NCI-H69 (cell line): ENCODE results near the gene KCTD8.
"Not testable (repeated sequence)": the region's sequence is repeated elsewhere in the genome, so short reads cannot be mapped to it uniquely, and the experiment has no call there.

Experiments
- DNase-seq: peaks from one replicate; lab custom pipeline; 2025; lab: John Stamatoyannopoulos, UW

The KCTD8 gene

DNA sequence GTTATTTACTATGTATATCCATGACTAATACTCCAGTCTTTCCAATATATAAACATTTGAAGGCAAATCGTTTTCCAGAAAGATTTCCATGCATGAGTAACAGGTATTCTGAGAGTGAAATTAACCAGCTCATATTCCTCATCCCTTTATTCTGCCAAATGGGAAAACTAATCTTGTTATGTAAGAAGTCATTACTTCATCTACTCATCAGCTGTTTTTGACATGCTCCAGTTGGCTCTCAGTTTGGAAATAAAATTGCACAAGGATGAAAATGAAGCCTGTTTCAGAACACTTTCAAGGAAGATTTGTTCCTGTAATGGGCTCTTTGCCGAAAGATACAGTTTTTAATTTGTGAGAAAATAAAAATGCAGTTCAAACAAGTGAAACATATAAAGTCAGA is 121.9 kb downstream of the KCTD8 start:
- DNase-seq: no peak

DNA sequence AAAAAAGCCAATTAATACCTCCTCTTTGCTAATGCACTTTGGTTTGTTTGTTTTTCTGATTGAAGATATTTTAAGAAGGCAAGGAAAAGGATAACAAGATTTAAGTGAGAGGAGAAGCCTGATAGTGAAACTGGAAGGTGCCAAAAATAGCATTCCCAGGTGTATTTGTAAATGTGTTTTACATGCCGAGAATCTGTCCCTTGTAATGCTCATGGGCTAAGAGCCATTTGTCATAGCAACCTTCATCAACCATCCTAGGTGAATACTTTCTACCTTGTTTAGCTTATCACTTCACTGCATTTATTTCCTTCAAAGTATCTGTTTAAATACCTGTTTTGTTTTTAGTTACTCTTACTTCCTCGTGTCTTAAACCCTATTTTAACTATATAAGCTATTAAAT is 127.8 kb downstream of the KCTD8 start:
- no peak for DNase-seq

GRCh38 chr4:44319129-44319528 is 129.5 kb downstream of the KCTD8 start:
- DNase-seq: peak; percentile 1

GRCh38 chr4:44313702-44314101 is 134.9 kb downstream of the KCTD8 start:
- DNase-seq: no peak

GRCh38 chr4:44287505-44287904 is 161.1 kb downstream of the KCTD8 start:
- no peak for DNase-seq

- no peak for DNase-seq
Measured at GRCh38 chr4:44279469-44279868, 169.1 kb downstream of the KCTD8 start.

DNA sequence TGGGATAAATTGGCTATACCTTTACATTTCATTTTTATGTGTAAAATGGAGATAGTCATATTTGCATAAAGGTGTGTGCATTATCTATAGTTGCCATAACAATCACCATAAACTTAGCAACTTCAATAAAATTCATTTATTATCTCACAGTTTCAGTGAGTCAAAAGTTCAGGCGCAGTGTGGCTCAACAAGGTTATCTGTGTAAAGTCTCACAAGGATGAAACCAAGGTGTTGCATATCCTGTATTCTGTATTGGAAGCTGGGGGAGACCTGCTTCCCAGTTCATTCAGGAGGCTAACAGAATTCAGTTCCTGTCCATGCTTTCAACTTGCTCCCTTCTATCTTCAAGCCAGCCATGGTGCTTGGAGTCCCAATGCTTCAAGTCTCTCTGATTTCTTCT is 169.5 kb downstream of the KCTD8 start:
- no peak for DNase-seq

DNA sequence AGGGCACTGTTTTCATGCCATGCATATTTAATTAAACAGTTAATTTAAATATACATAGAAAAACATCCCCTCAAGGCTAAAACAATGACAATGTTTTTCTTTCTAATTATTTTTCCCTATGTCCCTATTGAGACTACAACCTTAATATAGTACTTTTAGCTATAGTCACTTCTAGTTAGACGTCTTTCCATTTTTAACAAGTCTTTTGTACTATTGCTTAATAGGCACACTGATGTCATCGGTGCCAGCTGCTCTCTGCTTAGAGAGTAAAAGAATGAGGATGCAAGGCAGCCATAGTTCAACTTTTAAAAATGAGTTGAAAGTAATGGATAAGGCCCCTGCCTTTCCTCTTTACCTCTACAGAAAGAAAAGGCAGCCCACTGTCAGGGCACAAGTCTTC is 191.1 kb downstream of the KCTD8 start:
- peak; percentile 0 for DNase-seq

DNA sequence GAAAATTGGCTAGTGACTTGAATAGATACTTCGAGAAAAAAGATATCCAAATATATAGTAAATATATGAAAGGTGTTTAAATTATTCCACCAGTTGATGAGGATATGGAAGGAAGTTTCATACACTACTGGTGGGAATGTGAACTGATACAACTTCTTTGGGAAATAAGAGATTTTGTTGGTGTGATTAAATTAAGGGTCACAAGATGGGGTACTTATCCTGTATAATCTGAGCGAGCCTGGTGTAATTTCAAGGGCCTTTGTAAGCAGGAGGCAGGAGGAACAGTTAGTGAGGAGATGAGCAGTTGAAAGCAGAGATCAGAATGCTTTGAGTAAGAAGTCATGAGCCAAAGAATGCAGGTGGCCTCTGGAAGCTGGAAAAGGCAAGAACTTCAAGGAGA is 192.2 kb downstream of the KCTD8 start:
- DNase-seq: peak; percentile 1

DNA sequence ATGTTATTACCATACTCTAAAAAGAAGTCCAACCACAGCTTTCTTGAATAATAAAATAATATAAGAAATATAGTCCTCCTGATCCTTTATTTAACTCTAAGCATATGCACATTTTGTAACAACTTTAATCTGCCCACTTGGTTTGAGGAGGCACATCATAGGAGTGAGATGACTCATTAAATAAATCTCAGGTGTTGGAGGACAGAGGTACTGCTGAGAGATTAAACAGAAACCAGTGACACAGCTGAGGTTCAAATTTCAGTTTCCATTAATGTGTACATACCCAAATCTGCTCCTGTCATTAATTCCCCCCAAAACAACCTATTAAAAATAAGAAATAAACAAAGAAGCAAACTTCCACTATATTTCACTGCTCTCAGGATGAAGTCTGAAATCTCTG is 211.0 kb downstream of the KCTD8 start:
- peak; percentile 17 for DNase-seq

DNA sequence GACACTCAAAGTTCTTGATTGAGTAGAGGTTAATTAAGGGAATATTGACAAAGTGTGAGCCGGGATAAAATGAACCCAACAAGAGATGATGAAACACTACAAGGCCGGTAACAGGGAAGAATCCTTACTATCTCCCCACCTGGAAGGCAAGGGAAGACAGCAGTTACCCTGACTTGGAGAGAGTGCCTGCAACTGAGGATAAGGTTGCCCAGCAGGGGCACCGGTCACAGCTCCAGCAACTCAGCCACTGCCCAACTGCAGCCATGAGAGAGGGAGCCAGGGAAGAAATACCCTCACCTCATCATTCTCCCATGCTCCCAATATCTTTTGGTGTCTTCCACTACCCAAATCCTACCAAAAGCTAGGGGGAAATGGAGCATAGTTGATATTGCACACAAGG is 212.7 kb downstream of the KCTD8 start:
- DNase-seq: no peak

GRCh38 chr4:44232262-44232661 is 216.3 kb downstream of the KCTD8 start:
- no peak for DNase-seq

- peak; percentile 48 for DNase-seq
Measured at GRCh38 chr4:44231006-44231405, 217.6 kb downstream of the KCTD8 start.

GRCh38 chr4:44228326-44228725 is 220.3 kb downstream of the KCTD8 start:
- no peak for DNase-seq

GRCh38 chr4:44221407-44221806 is 227.2 kb downstream of the KCTD8 start:
- no peak for DNase-seq

GRCh38 chr4:44210750-44211149 is 237.9 kb downstream of the KCTD8 start:
- no peak for DNase-seq

- DNase-seq: no peak
Measured at GRCh38 chr4:44196796-44197195, 251.8 kb downstream of the KCTD8 start.

GRCh38 chr4:44194365-44194764 is 254.2 kb downstream of the KCTD8 start:
- no peak for DNase-seq

GRCh38 chr4:44186850-44187246 is 261.8 kb downstream of the KCTD8 start:
- DNase-seq: no peak

- DNase-seq: peak; percentile 0
Measured at GRCh38 chr4:44186096-44186849, 262.3 kb downstream of the KCTD8 start.

DNA sequence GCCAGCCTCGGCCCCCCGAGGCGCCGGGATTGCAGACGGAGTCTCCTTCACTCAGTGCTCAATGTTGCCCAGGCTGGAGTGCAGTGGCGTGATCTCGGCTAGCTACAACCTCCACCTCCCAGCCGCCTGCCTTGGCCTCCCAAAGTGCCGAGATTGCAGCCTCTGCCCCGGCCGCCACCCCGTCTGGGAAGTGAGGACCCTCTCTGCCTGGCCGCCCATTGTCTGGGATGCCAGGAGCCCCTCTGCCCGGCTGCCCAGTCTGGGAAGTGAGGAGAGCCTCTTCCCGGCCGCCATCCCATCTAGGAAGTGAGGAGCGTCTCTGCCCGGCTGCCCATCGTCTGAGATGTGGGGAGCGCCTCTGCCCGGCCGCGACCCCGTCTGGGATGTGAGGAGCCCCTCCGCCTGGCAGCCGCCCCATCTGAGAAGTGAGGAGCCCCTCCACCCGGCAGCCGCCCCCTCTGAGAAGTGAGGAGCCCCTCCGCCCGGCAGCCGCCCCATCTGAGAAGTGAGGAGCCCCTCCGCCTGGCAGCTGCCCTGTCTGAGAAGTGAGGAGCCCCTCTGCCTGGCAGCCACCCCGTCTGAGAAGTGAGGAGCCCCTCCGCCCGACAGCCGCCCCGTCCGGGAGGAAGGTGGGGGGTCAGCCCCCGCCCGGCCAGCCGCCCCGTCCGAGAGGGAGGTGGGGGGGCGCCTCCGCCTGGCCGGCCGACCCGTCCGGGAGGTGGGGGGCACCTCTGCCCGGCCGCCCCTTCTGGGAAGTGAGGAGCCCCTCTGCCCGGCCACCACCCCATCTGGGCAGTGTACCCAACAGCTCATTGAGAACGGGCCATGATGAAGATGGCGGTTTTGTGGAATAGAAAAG is 266.9 kb downstream of the KCTD8 start:
- not testable (repeated sequence) for DNase-seq

DNA sequence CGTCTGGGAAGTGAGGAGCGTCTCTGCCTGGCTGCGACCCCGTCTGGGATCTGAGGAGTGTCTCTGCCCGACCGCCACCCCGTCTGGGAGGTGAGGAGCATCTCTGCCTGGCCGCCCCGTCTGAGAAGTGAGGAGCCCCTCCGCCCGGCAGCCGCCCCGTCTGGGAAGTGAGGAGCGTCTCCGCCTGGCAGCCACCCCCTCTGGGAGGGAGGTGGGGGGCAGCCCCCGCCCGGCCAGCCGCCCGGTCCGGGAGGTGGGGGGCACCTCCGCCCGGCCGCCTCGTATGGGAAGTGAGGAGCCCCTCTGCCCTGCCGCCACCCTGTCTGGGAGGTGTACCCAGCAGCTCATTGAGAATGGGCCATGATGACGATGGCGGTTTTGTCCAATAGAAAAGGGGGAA is 280.8 kb downstream of the KCTD8 start:
- not testable (repeated sequence) for DNase-seq

DNA sequence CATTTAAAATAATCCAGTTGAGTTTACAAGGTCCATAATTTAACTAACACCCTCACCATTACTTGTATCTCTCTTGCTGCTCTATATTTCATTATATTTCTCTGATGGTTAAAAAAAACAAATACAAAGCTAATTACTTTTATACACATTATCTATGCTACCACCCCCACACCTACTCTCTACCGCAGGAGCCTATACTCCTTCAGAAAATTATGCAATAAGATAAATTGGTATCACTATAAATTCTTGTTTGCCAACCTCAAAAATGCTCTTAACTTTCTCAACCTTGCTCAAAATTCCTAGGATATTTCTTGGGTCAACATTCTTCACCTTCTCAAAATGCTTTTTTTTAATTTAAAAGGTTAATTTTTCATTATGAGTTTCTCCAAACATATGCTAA is 282.7 kb downstream of the KCTD8 start:
- DNase-seq: no peak
